AG04449 (cell line): ENCODE measurements around the gene WT1.

Experiments used
- CTCF ChIA-PET: fragments of 350-600 bp; formaldehyde crosslinking; extraction: SDS; loops from one replicate; lab custom pipeline; 2021; ENCODE audit warnings: antibody characterized with exemption; lab: Yijun Ruan, JAX
- POLR2A ChIA-PET: fragments of 400-600, 350-600 bp; formaldehyde crosslinking; extraction: SDS; loops from one replicate; lab custom pipeline; 2020; ENCODE audit warnings: antibody characterized with exemption, inconsistent platforms; lab: Yijun Ruan, JAX
- DNase-seq: peaks from one replicate; pipeline ENCODE4 v3.0.0-alpha.2; 2010; ENCODE audit warnings: low read depth, low spot score
- H3K4me3 ChIP-seq: 2 replicates; pipeline ENCODE4 v1.5.1; 2011; ENCODE audit warnings: low read depth, mild to moderate bottlenecking, control low read depth, low read length
- TF ChIP-seq, protein P1 (sequence below): IDR thresholded peaks from one replicate; pipeline ENCODE4 v1.5.1; 2011; ENCODE audit warnings: mild to moderate bottlenecking, moderate library complexity, low read length, control low read depth, inconsistent platforms; ENCODE audit not compliant: insufficient read depth; ENCODE audit errors: missing control alignments

The WT1 gene

GRCh38 chr11:32440312-32440908 lies 5.1 kb upstream of the WT1 start:
- ChIA-PET POLR2A (no interaction called here), CTCF (no interaction called here)
- no peak overlapping the region for H3K4me3 ChIP-seq
- TF ChIP-seq, protein P1, sequence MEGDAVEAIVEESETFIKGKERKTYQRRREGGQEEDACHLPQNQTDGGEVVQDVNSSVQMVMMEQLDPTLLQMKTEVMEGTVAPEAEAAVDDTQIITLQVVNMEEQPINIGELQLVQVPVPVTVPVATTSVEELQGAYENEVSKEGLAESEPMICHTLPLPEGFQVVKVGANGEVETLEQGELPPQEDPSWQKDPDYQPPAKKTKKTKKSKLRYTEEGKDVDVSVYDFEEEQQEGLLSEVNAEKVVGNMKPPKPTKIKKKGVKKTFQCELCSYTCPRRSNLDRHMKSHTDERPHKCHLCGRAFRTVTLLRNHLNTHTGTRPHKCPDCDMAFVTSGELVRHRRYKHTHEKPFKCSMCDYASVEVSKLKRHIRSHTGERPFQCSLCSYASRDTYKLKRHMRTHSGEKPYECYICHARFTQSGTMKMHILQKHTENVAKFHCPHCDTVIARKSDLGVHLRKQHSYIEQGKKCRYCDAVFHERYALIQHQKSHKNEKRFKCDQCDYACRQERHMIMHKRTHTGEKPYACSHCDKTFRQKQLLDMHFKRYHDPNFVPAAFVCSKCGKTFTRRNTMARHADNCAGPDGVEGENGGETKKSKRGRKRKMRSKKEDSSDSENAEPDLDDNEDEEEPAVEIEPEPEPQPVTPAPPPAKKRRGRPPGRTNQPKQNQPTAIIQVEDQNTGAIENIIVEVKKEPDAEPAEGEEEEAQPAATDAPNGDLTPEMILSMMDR = no peak
- no peak for DNase-seq

DNA sequence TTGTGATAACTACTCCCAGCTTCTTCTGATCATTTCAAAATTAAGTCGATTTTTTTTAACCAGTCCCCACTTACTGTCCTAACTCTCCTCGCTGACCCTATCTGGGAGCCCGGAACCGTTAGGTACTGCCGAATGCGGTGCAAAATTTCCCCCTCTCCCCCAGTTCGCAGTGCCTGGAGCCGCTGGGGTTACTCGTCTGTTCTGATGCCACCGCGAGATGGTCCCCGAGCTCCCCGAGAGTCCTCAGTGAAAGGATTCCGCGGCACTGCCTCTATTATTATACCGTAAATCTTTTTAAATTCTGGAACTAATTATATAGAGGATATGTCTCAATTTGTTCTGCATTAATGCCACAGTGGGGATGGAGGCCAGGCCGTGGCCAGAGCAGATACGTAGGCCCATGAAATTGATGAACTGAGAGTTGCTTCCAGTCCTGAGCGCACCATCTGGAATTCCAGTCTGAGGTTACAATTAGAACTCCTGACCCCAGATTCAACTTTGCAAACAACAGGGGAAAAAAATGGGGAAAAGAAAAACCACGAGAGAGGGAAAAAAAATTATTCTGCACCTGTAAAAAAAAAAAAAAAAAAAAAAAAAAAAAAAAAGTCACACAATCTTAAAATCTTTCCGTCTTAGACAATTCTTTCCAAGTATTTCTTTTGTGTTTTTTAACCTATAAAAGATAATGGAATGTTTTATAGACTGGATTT lies 4.3 kb upstream of the WT1 start:
- DNase-seq = no peak
- H3K4me3 ChIP-seq = no peak overlapping the region
- TF ChIP-seq, protein P1 = no peak
- POLR2A ChIA-PET = no interaction called here
- CTCF ChIA-PET = no interaction called here

DNA sequence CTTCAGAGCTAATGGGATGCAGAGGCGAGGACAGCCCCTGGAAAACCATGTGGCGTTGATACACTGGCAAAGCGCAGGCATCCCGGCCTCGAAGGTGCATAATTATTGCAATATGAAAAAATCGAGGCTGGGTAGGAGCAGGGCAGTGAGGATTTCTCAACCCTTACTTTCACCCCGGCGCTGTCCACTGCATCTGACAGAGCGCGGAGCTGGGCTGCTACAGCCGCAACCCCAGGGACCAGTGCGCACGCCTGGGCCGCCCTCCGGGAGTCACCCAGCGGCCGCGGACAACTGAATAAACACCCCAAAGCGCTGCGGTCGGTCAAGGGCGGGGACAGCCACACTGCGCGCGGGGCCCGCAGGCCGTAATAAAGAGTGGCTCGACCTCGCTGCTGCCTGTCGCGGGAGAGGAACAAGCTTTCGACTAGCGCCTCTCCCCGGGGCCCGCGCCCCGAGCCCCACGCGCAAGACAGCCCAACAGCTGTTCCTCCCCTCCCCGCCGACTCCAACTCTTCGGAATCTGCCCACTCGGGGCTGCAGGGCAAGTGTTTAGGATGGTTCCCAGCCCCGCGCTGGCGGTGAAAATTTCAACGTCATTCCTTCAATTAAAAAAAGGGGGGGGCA lies 3.6 kb upstream of the WT1 start:
- ChIA-PET CTCF (no interaction called here), POLR2A (no interaction called here)
- H3K4me3 ChIP-seq = no peak overlapping the region
- TF ChIP-seq, protein P1 = no peak
- no peak for DNase-seq

GRCh38 chr11:32438346-32438865 lies 3.1 kb upstream of the WT1 start:
- ChIA-PET CTCF (no interaction called here), POLR2A (no interaction called here)
- no peak overlapping the region for H3K4me3 ChIP-seq
- DNase-seq = no peak
- TF ChIP-seq, protein P1 = no peak

DNA sequence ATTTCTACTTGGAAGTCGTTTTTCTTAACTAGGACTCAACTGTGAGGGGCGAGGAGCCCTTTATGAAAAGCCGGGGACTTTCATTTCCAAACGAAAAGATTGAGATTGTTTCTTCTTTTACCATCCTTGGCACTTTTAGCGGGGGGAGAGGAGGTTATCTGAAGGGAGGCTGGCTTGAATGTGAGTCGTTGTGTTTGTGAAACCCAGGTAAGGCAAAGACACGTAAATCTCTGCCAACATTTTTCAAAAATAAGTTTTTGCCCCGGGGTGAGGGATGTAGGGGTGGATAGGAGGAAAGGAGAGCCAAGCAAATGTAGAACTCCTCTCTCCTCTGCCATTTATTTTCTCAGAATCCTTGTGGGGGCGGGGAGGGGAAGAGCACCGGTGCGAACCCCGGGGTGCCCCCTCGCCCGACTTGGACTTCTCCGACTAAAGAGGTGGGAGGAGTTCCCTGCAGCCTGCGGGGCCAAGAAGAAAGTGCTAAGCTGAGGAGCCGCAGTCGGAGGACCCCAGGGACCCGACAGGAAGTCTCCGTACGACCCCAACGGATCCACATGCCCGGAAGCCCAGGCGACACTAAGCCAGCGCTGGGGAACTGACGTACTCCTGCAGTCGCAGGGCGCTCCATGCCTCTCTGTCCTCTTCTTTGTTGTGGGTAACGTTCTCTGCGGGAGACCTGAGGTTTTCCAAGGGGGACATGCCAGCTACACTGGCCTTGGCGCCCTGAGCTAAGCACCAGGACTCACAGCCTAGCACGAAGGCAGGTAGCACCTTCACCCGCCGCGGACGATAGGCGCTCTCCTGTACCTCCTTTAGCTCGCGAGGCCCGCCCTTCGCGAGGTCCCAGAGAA lies 2.4 kb upstream of the WT1 start:
- POLR2A ChIA-PET = no interaction called here
- CTCF ChIA-PET = no interaction called here
- TF ChIP-seq, protein P1 = no peak
- no peak overlapping the region for H3K4me3 ChIP-seq
- no peak for DNase-seq
